HEK293 (cell line): ENCODE results near the gene THAP5.

Experiments used
- EGR2 ChIP-seq: fragments of 450-650 bp; formaldehyde crosslinking; IDR thresholded peaks from 2 replicates; pipeline ENCODE4 v1.5.1; 2016; ENCODE audit warnings: low read depth, missing biosample characterization, missing genetic modification characterization
- GFI1B ChIP-seq: fragments of 450-650 bp; formaldehyde crosslinking; IDR thresholded peaks from 2 replicates; pipeline ENCODE4 v1.5.1; 2016; ENCODE audit warnings: missing biosample characterization, missing genetic modification characterization
- GLI2 ChIP-seq: fragments of 450-650 bp; formaldehyde crosslinking; IDR thresholded peaks from 2 replicates; pipeline ENCODE4; 2017; ENCODE audit warnings: missing biosample characterization, missing genetic modification characterization, low read depth, borderline replicate concordance
- GLI4 ChIP-seq: fragments of 450-650 bp; formaldehyde crosslinking; IDR thresholded peaks from 2 replicates; pipeline ENCODE4 v1.5.1; 2016; ENCODE audit warnings: missing biosample characterization, missing genetic modification characterization
- KLF9 ChIP-seq: fragments of 450-650 bp; formaldehyde crosslinking; IDR thresholded peaks from 2 replicates; pipeline ENCODE4 v1.5.1; 2016; ENCODE audit warnings: missing biosample characterization, missing genetic modification characterization, low read depth
- MEIS1 ChIP-seq: sonication (generic); formaldehyde crosslinking; IDR thresholded peaks from 2 replicates; pipeline ENCODE4 v1.8.1; 2022; ENCODE audit warnings: missing genetic modification reagents, mild to moderate bottlenecking, borderline replicate concordance
- OSR2 ChIP-seq: fragments of 450-650 bp; formaldehyde crosslinking; IDR thresholded peaks from 2 replicates; pipeline ENCODE4 v1.5.1; 2016; ENCODE audit warnings: missing biosample characterization, missing genetic modification characterization
- REPIN1 ChIP-seq: fragments of 450-650 bp; formaldehyde crosslinking; IDR thresholded peaks from 2 replicates; pipeline ENCODE4 v1.5.1; 2017; ENCODE audit warnings: missing biosample characterization, missing genetic modification characterization, low read depth
- ZBTB20 ChIP-seq: fragments of 450-650 bp; formaldehyde crosslinking; IDR thresholded peaks from 2 replicates; pipeline ENCODE4 v1.5.1; 2016; ENCODE audit warnings: missing biosample characterization, missing genetic modification characterization
- ZIC2 ChIP-seq: fragments of 450-650 bp; formaldehyde crosslinking; IDR thresholded peaks from 2 replicates; pipeline ENCODE4 v1.5.1; 2016; ENCODE audit warnings: missing biosample characterization, missing genetic modification characterization
- ZNF112 ChIP-seq: fragments of 450-650 bp; formaldehyde crosslinking; IDR thresholded peaks from 2 replicates; pipeline ENCODE4 v1.5.0; 2017; ENCODE audit warnings: missing biosample characterization, missing genetic modification characterization
- ZNF133 ChIP-seq: fragments of 450-650 bp; formaldehyde crosslinking; IDR thresholded peaks from 2 replicates; pipeline ENCODE4 v1.5.1; 2016; ENCODE audit warnings: missing biosample characterization, missing genetic modification characterization
- ZNF138 ChIP-seq: fragments of 450-650 bp; formaldehyde crosslinking; IDR thresholded peaks from 2 replicates; pipeline ENCODE4 v1.5.1; 2016; ENCODE audit warnings: missing biosample characterization, missing genetic modification characterization, borderline replicate concordance
- ZNF311 ChIP-seq: fragments of 450-650 bp; formaldehyde crosslinking; IDR thresholded peaks from 2 replicates; pipeline ENCODE4 v1.5.1; 2017; ENCODE audit warnings: missing biosample characterization, missing genetic modification characterization, borderline replicate concordance
- ZNF37A ChIP-seq: fragments of 450-650 bp; IDR thresholded peaks from 2 replicates; pipeline ENCODE4 v1.5.1; 2018; ENCODE audit warnings: missing biosample characterization, missing genetic modification characterization
- ZNF391 ChIP-seq: fragments of 450-650 bp; formaldehyde crosslinking; IDR thresholded peaks from 2 replicates; pipeline ENCODE4 v1.5.1; 2016; ENCODE audit warnings: low read depth, missing biosample characterization, missing genetic modification characterization, borderline replicate concordance
- ZNF426 ChIP-seq: fragments of 450-650 bp; formaldehyde crosslinking; IDR thresholded peaks from 2 replicates; pipeline ENCODE4 v1.5.1; 2017; ENCODE audit warnings: missing biosample characterization, missing genetic modification characterization, mild to moderate bottlenecking, inconsistent platforms, moderate library complexity
- ZNF501 ChIP-seq: fragments of 450-650 bp; formaldehyde crosslinking; IDR thresholded peaks from 2 replicates; pipeline ENCODE4 v1.5.1; 2016; ENCODE audit warnings: missing biosample characterization, missing genetic modification characterization
- ZNF510 ChIP-seq: fragments of 450-650 bp; formaldehyde crosslinking; IDR thresholded peaks from 2 replicates; pipeline ENCODE4 v1.5.1; 2018; ENCODE audit warnings: mild to moderate bottlenecking, missing genetic modification characterization, missing biosample characterization; ENCODE audit not compliant: insufficient replicate concordance
- ZNF560 ChIP-seq: fragments of 450-650 bp; formaldehyde crosslinking; IDR thresholded peaks from 2 replicates; pipeline ENCODE4 v1.5.1; 2017; ENCODE audit warnings: missing biosample characterization, missing genetic modification characterization, borderline replicate concordance
- ZNF596 ChIP-seq: fragments of 450-650 bp; IDR thresholded peaks from 2 replicates; pipeline ENCODE4 v1.5.0; 2018; ENCODE audit warnings: missing biosample characterization, mild to moderate bottlenecking, missing genetic modification characterization, moderate library complexity
- ZNF610 ChIP-seq: fragments of 450-650 bp; formaldehyde crosslinking; IDR thresholded peaks from 2 replicates; pipeline ENCODE4 v1.5.1; 2016; ENCODE audit warnings: missing biosample characterization, missing genetic modification characterization, borderline replicate concordance
- ZNF660 ChIP-seq: fragments of 450-650 bp; IDR thresholded peaks from 2 replicates; pipeline ENCODE4 v1.5.1; 2018; ENCODE audit warnings: missing biosample characterization, mild to moderate bottlenecking, missing genetic modification characterization
- ZNF670 ChIP-seq: fragments of 450-650 bp; formaldehyde crosslinking; IDR thresholded peaks from 2 replicates; pipeline ENCODE4 v1.5.1; 2016; ENCODE audit warnings: missing biosample characterization, missing genetic modification characterization, low read depth
- ZNF701 ChIP-seq: fragments of 450-650 bp; formaldehyde crosslinking; IDR thresholded peaks from 2 replicates; pipeline ENCODE4 v1.5.1; 2016; ENCODE audit warnings: missing biosample characterization, missing genetic modification characterization
- ZNF776 ChIP-seq: fragments of 450-650 bp; formaldehyde crosslinking; IDR thresholded peaks from 2 replicates; pipeline ENCODE4 v1.5.0; 2017; ENCODE audit warnings: missing biosample characterization, missing genetic modification characterization, borderline replicate concordance
- ZSCAN23 ChIP-seq: fragments of 450-650 bp; formaldehyde crosslinking; IDR thresholded peaks from 2 replicates; pipeline ENCODE4 v1.5.1; 2016; ENCODE audit warnings: missing biosample characterization, missing genetic modification characterization
- TF ChIP-seq, protein P1 (sequence below): fragments of 450-650 bp; formaldehyde crosslinking; IDR thresholded peaks from 2 replicates; pipeline ENCODE4 v1.5.1; 2016; ENCODE audit warnings: missing biosample characterization, missing genetic modification characterization, low read depth
- TF ChIP-seq, protein P2 (sequence below): fragments of 450-650 bp; formaldehyde crosslinking; IDR thresholded peaks from 2 replicates; pipeline ENCODE4 v1.5.1; 2016; ENCODE audit warnings: missing biosample characterization, missing genetic modification characterization
- TF ChIP-seq, protein P3 (sequence below): fragments of 450-650 bp; formaldehyde crosslinking; IDR thresholded peaks from 2 replicates; pipeline ENCODE4 v1.5.1; 2016; ENCODE audit warnings: missing biosample characterization, missing genetic modification characterization
- TF ChIP-seq, protein P4 (sequence below): fragments of 450-650 bp; IDR thresholded peaks from 2 replicates; pipeline ENCODE4 v1.5.1; 2018; ENCODE audit warnings: missing biosample characterization, mild to moderate bottlenecking, missing genetic modification characterization
- TF ChIP-seq, protein P5 (sequence below): fragments of 450-650 bp; formaldehyde crosslinking; IDR thresholded peaks from 2 replicates; pipeline ENCODE4 v1.5.1; 2016; ENCODE audit warnings: missing biosample characterization, missing genetic modification characterization

The THAP5 gene

DNA sequence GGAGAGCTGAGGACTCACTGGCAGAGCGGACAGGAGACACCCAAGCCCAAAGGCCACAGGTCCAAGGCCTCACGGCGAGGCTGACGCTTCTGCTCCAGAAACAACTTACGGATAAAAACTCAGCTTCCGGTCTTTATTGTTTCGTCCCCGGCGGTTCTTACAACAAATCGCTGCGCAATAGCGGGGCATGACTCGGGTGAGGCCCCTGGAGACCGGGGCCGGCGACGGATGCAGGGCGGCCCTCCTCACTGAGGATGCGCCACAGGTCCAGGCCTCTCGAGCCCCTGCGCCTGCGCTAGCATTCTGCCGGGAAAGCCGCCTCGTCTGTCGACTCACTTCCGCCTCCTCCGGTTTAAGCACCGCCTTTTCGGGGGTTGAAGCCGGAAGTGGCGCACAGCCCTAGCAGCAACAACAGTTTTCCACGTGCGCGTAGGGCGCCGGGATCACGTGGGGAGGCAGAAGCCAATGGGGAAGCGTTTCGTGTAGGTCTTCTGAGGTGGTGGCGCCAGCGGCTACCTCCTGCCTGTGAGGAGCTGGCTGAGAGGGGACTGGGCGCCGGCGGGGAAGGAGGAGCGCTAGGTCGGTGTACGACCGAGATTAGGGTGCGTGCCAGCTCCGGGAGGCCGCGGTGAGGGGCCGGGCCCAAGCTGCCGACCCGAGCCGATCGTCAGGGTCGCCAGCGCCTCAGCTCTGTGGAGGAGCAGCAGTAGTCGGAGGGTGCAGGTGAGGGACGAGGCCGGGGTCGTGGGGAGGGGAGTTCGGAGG is at the start of gene THAP5, which contains the start of gene DNAJB9 (continued):
- TF ChIP-seq ZNF660 (tag by site-specific recombination) (peak; percentile 30), EGR2 (peak; percentile 43; the same call in 1 of the 2 replicates), ZNF560 (tag by site-specific recombination) (no peak), ZNF701 (tag by site-specific recombination) (no peak), ZNF670 (tag by site-specific recombination) (no peak), KLF9 (tag by site-specific recombination) (no peak), ZSCAN23 (tag by site-specific recombination) (no peak), ZNF426 (tag by site-specific recombination) (no peak), ZNF776 (no peak), ZNF501 (tag by site-specific recombination) (peak; percentile 96), MEIS1 (CRISPR knock-in tag) (no peak), ZNF391 (tag by site-specific recombination) (peak; percentile 80; the same call in 1 of the 2 replicates), ZNF510 (tag by site-specific recombination) (no peak), ZNF112 (tag by site-specific recombination) (no peak), ZNF311 (no peak), ZNF610 (peak; percentile 50; the same call in 1 of the 2 replicates), GLI4 (tag by site-specific recombination) (peak; percentile 75; the same call in 1 of the 2 replicates), GLI2 (tag by site-specific recombination) (no peak), ZIC2 (tag by site-specific recombination) (peak; percentile 91), ZNF138 (tag by site-specific recombination) (no peak), REPIN1 (tag by site-specific recombination) (0 out of 2 replicates have a peak, but pooled peaks have one; percentile 87), ZNF37A (no peak), ZNF596 (tag by site-specific recombination) (no peak), OSR2 (tag by site-specific recombination) (no peak), ZBTB20 (tag by site-specific recombination) (peak; percentile 89), GFI1B (tag by site-specific recombination) (no peak), ZNF133 (tag by site-specific recombination) (no peak)
- TF ChIP-seq, protein P1, sequence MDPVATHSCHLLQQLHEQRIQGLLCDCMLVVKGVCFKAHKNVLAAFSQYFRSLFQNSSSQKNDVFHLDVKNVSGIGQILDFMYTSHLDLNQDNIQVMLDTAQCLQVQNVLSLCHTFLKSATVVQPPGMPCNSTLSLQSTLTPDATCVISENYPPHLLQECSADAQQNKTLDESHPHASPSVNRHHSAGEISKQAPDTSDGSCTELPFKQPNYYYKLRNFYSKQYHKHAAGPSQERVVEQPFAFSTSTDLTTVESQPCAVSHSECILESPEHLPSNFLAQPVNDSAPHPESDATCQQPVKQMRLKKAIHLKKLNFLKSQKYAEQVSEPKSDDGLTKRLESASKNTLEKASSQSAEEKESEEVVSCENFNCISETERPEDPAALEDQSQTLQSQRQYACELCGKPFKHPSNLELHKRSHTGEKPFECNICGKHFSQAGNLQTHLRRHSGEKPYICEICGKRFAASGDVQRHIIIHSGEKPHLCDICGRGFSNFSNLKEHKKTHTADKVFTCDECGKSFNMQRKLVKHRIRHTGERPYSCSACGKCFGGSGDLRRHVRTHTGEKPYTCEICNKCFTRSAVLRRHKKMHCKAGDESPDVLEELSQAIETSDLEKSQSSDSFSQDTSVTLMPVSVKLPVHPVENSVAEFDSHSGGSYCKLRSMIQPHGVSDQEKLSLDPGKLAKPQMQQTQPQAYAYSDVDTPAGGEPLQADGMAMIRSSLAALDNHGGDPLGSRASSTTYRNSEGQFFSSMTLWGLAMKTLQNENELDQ (tag by site-specific recombination): no peak
- TF ChIP-seq, protein P2, sequence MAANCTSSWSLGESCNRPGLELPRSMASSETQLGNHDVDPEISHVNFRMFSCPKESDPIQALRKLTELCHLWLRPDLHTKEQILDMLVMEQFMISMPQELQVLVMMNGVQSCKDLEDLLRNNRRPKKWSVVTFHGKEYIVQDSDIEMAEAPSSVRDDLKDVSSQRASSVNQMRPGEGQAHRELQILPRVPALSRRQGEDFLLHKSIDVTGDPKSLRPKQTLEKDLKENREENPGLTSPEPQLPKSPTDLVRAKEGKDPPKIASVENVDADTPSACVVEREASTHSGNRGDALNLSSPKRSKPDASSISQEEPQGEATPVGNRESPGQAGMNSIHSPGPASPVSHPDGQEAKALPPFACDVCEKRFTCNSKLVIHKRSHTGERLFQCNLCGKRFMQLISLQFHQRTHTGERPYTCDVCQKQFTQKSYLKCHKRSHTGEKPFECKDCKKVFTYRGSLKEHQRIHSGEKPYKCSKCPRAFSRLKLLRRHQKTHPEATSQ (tag by site-specific recombination): peak; percentile 49; the same call in 1 of the 2 replicates
- TF ChIP-seq, protein P3, sequence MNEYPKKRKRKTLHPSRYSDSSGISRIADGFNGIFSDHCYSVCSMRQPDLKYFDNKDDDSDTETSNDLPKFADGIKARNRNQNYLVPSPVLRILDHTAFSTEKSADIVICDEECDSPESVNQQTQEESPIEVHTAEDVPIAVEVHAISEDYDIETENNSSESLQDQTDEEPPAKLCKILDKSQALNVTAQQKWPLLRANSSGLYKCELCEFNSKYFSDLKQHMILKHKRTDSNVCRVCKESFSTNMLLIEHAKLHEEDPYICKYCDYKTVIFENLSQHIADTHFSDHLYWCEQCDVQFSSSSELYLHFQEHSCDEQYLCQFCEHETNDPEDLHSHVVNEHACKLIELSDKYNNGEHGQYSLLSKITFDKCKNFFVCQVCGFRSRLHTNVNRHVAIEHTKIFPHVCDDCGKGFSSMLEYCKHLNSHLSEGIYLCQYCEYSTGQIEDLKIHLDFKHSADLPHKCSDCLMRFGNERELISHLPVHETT: no peak
- TF ChIP-seq, protein P4, sequence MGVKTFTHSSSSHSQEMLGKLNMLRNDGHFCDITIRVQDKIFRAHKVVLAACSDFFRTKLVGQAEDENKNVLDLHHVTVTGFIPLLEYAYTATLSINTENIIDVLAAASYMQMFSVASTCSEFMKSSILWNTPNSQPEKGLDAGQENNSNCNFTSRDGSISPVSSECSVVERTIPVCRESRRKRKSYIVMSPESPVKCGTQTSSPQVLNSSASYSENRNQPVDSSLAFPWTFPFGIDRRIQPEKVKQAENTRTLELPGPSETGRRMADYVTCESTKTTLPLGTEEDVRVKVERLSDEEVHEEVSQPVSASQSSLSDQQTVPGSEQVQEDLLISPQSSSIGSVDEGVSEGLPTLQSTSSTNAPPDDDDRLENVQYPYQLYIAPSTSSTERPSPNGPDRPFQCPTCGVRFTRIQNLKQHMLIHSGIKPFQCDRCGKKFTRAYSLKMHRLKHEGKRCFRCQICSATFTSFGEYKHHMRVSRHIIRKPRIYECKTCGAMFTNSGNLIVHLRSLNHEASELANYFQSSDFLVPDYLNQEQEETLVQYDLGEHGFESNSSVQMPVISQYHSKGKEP (tag by site-specific recombination): no peak
- TF ChIP-seq, protein P5, sequence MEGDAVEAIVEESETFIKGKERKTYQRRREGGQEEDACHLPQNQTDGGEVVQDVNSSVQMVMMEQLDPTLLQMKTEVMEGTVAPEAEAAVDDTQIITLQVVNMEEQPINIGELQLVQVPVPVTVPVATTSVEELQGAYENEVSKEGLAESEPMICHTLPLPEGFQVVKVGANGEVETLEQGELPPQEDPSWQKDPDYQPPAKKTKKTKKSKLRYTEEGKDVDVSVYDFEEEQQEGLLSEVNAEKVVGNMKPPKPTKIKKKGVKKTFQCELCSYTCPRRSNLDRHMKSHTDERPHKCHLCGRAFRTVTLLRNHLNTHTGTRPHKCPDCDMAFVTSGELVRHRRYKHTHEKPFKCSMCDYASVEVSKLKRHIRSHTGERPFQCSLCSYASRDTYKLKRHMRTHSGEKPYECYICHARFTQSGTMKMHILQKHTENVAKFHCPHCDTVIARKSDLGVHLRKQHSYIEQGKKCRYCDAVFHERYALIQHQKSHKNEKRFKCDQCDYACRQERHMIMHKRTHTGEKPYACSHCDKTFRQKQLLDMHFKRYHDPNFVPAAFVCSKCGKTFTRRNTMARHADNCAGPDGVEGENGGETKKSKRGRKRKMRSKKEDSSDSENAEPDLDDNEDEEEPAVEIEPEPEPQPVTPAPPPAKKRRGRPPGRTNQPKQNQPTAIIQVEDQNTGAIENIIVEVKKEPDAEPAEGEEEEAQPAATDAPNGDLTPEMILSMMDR (tag by site-specific recombination): peak; percentile 49
